Skeletal muscle tissue (tissue), 4 donors: ENCODE data around the gene FARP2. TPM values are rescaled to one million over a fixed set of nuclear protein-coding genes. Genes with fewer than 3 reads are reported as not detected.
"Not testable (repeated sequence)": the region's sequence is repeated elsewhere in the genome, so short reads cannot be mapped to it uniquely, and the experiment has no call there.

Source experiments
- H3K27ac ChIP-seq: one replicate; pipeline ENCODE4 v1.7.0; 2013; ENCODE audit warnings: mild to moderate bottlenecking, low read depth, low read length, inconsistent platforms
- H3K27me3 ChIP-seq, 3 donors: one replicate each; pipeline ENCODE4 v1.7.0; 2013; ENCODE audit warnings: low read length in 3 of 3; ENCODE audit not compliant: control insufficient read depth in 3 of 3, insufficient read depth in 3 of 3
- H3K36me3 ChIP-seq, 3 donors: one replicate each; pipeline ENCODE4 v1.7.0; 2013; ENCODE audit warnings: low read length in 3 of 3; ENCODE audit not compliant: control insufficient read depth in 3 of 3, insufficient read depth in 3 of 3
- H3K4me1 ChIP-seq, 3 donors: one replicate each; pipeline ENCODE4 v1.7.0; 2013; ENCODE audit warnings: low read length in 3 of 3, mild to moderate bottlenecking in 3 of 3; ENCODE audit not compliant: control insufficient read depth in 3 of 3, insufficient read depth in 3 of 3
- H3K4me3 ChIP-seq, 3 donors: one replicate each; pipeline ENCODE4 v1.7.0; 2013; ENCODE audit warnings: low read length in 3 of 3
- H3K9ac ChIP-seq, 3 donors: one replicate each; pipeline ENCODE4 v1.7.0; 2013; ENCODE audit warnings: low read length in 3 of 3, mild to moderate bottlenecking in 3 of 3, moderate library complexity in 2 of 3, low read depth in 1 of 3
- H3K9me3 ChIP-seq, 3 donors: one replicate each; pipeline ENCODE4 v1.7.0; 2013; ENCODE audit warnings: low read length in 3 of 3; ENCODE audit not compliant: control insufficient read depth in 3 of 3
- total RNA-seq: library from RNA; depleted of rRNA; stranded (reverse); fragments of >200 nt; gene quantifications from one replicate; pipeline ENCODE4 v1.2.3, GENCODE V29; 2014
- donor health status: Osteomylitis.

The FARP2 gene
- total RNA-seq, 1 donor from 2014 or later = 21.9 TPM

DNA sequence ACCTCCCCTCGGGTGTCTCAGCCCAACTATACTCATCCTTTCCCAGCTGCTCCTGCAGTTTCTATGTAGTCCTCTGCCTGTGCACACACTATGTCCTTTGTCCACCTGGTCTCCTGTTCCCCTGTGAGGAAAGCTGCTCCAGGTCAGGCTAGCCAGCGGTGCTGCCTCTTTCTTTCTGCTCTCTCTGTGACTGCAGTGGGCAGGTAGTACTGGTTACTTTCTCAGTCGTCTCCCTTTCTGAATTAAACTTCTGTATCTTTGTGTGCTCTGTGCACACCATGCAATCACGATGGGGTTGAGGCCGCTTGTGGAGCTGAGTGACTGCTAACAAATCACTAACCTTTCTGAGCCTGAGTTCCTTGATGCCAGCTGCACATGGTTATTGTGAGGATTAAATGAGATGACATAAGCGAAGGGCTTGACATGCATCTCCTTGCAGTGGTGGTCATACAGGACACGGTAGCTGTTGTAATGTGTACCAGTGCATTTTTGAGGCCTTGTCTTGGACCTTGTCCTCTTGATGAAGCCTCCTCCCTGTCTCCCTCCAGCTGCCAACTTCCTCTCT lies 3.5 kb downstream of the FARP2 start:
- Histone ChIP-seq H3K9me3 (no peaks in the 10 kb centered on the region), H3K27me3 (no peaks in the 10 kb centered on the region), H3K4me1 (peaks cover 33 to 38% (median 37%) of the 10 kb centered on the region in 3 donors), H3K9ac (no peak overlapping the region), H3K36me3 (no peaks in the 10 kb centered on the region), H3K27ac (no peak overlapping the region), H3K4me3 (no peak overlapping the region)

DNA sequence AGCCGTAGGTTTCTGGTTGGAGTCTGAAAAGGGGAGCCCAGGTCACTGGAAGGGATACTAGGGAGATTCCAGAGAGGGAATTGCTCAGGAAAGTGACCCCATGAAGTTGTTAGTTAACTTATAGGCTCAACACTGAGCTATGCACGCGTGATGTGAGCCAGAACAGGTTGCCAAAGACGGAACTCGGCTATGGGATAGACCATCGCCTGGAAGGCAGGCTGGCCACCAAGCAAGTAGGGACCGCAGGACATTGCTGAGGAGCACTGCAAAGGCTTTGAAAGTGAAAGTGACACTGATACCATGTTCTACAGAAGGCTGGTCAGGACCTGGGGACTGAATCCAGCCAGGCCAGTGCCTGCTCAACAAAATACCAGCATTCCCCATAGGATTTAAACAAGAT lies 7.3 kb downstream of the FARP2 start:
- Histone ChIP-seq H3K9me3 (no peaks in the 10 kb centered on the region), H3K4me3 (peak overlapping the region; percentile 60 to 69 (median 64)), H3K36me3 (no peaks in the 10 kb centered on the region), H3K9ac (peak overlapping the region; percentile 55 to 63 (median 59)), H3K27ac (peak overlapping the region; percentile 70), H3K4me1 (peaks cover 25 to 30% (median 30%) of the 10 kb centered on the region in 3 donors), H3K27me3 (no peaks in the 10 kb centered on the region)

DNA sequence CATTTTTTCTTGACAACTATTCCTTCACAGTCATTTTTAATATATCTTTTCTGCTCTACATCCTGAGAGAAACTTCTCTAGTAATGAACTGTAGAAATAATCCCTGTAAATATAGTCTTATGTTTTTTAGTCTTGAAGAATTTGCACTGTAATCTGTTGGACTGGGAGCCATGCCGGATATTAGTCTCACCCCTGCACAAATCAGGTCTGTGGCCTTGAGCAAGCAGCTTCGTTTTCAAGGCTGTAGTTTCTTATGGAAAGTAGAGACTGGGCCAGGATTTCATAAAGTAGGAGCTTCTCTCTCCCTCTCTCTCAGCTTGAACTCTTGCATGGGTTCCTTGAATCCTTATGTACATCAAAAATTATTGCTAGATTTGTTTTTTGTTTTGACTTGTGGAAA lies 8.7 kb downstream of the FARP2 start:
- Histone ChIP-seq H3K27me3 (no peaks in the 10 kb centered on the region), H3K27ac (no peak overlapping the region), H3K4me3 (no peak overlapping the region), H3K9ac (no peak overlapping the region), H3K36me3 (no peaks in the 10 kb centered on the region), H3K9me3 (no peaks in the 10 kb centered on the region), H3K4me1 (peaks cover 22 to 30% (median 28%) of the 10 kb centered on the region in 3 donors)

DNA sequence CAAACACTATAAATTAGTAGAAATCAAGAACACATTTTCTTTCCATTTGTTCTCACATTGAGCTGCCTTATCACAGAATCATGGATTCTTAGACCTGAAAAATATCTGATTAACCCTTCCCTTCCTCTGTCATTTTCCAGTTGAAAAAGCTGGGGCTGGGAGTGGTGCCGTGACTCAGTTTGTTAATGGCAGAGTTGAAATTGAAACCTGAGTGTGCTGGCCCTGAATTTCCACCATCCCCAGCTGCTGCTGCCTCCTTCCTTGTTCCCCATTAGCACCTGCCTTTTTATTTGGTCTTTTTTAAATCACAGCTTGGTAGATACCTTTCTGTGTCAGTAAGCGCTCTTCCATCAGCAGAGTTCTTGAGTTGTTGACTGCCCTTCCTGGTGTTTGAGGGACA lies 10.6 kb downstream of the FARP2 start:
- no peak overlapping the region for H3K4me3 ChIP-seq
- no peaks in the 10 kb centered on the region for H3K36me3 ChIP-seq
- no peaks in the 10 kb centered on the region for H3K9me3 ChIP-seq
- H3K4me1 ChIP-seq = peaks cover 22 to 30% (median 24%) of the 10 kb centered on the region in 3 donors
- H3K27ac ChIP-seq = no peak overlapping the region
- H3K9ac ChIP-seq = no peak overlapping the region
- H3K27me3 ChIP-seq = no peaks in the 10 kb centered on the region

DNA sequence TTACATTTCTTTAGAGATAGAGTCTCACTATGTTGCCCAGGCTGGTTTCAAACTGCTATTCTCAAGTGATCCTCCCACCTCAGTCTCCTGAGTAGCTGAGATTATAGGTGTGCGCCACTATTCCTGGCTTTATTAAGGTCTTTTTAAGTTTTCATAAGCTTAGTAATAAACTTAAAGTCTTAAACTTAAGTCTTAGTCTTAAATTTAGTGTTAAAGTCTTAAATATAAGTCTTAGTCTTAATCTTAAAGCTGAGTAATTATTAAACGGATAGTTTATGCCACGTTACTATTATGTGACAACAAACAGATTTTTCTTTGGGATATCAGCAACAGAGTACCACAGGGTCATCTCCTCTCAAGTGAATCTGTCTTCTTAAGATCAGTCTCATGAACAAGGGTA lies 12.6 kb downstream of the FARP2 start:
- Histone ChIP-seq H3K36me3 (peaks cover 0 to 4% (median 0%) of the 10 kb centered on the region in 3 donors), H3K27ac (no peak overlapping the region), H3K27me3 (no peaks in the 10 kb centered on the region), H3K4me1 (peaks cover 16 to 24% (median 22%) of the 10 kb centered on the region in 3 donors), H3K9ac (no peak overlapping the region), H3K9me3 (no peaks in the 10 kb centered on the region), H3K4me3 (no peak overlapping the region)

DNA sequence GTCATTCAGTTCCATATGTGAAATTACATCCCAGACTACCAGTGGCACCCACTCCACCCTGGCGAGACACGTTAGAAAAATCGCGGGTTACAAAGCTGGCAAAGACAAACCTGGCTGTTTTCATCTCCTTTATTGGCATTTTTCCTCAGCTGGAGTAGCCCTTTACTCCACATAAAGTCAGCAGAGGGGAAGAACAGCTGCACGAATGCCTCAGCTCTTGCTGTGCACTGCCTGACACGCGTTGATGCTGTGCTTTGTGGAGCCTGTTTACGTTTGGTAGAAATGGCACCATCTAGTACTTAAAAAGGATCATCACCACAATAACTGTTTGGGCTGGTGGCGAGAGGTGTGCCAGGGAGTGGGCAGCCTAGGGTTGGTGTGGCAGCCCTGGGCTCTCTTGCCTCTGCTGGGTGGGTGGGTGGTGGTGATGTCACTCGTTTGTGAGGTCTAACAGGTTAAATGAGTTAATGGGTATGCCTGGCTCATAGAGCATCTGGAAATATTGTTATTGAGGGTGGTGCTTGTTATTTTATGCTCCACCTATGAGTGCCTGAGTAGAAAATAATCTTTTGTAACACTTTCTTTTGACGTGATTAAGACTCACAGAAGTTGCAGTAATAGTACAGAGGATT lies 16.4 kb downstream of the FARP2 start:
- H3K9ac ChIP-seq = peak overlapping the region in 1 of 3 donors; percentile 47
- H3K36me3 ChIP-seq = peaks cover 8 to 12% (median 10%) of the 10 kb centered on the region in 3 donors
- peaks cover 5 to 10% (median 10%) of the 10 kb centered on the region in 3 donors for H3K4me1 ChIP-seq
- H3K27me3 ChIP-seq = no peaks in the 10 kb centered on the region
- H3K9me3 ChIP-seq = no peaks in the 10 kb centered on the region
- H3K27ac ChIP-seq = no peak overlapping the region
- H3K4me3 ChIP-seq = no peak overlapping the region

DNA sequence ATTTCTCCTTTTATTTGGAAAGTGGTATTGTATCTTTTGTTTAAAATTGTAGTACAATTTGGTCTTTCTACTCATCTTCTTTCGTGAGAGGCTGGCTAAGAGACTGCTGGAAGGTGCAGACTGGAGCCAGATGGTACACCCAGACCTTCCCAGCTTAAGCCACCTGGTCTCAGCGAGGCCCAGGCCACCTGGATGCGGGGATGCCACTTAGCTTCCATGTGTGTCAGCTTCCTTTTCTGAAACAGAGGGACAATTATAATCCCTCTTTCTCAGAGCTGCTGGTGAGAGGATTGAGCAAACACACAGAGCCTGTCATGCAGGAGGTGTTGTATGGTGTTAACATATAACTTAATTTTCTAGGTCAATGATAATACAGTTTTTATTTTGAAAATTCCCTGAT lies 17.4 kb downstream of the FARP2 start:
- Histone ChIP-seq H3K27me3 (no peaks in the 10 kb centered on the region), H3K9me3 (no peaks in the 10 kb centered on the region), H3K9ac (no peak overlapping the region), H3K4me1 (peaks cover 6 to 9% (median 7%) of the 10 kb centered on the region in 3 donors), H3K27ac (no peak overlapping the region), H3K4me3 (no peak overlapping the region), H3K36me3 (peaks cover 8 to 12% (median 10%) of the 10 kb centered on the region in 3 donors)

DNA sequence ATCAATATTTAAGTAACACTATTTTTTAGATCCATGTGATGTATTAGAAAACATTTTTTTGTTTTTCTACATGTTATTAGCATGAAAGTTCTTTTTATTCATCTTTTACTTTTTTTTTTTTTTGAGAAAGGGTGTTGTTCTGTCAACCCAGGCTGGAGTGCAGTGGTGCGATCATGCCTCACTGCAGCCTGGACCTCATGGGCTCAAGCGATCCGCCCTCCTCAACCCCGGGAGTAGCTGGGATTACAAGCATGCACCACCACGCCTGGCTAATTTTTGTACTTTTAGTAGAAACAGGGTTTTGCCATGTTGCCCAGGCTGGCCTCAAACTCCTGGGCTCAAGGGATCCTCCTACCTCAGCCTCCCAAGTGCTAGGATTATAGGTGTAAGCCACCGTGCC lies 17.8 kb downstream of the FARP2 start:
- not testable (repeated sequence) for H3K4me3 ChIP-seq, H3K9me3 ChIP-seq, H3K27me3 ChIP-seq, H3K27ac ChIP-seq, H3K9ac ChIP-seq
- Histone ChIP-seq H3K36me3 (peaks cover 8 to 12% (median 10%) of the 10 kb centered on the region in 3 donors), H3K4me1 (peaks cover 9 to 11% (median 11%) of the 10 kb centered on the region in 3 donors)

DNA sequence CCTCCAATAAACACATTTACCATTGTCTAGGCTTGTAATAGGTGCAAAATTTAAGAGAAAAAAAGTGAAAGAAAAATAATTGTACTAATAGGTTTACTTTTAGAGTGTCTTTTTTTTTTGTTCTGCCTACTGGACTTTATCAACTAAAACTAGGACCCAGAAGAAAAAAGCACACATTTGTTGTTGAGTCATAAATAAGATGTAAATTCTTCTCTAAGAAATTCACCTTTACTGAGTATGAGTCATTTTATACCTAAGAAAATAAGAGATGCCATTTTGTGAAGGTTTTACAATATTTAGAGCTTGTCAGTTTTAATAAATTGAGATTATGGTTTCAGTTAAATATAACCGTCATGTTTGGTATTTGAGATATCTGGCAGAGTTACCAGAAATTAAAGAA lies 19.2 kb downstream of the FARP2 start:
- H3K36me3 ChIP-seq = peaks cover 8 to 12% (median 10%) of the 10 kb centered on the region in 3 donors
- H3K27ac ChIP-seq = no peak overlapping the region
- no peak overlapping the region for H3K4me3 ChIP-seq
- peaks cover 15 to 23% (median 23%) of the 10 kb centered on the region in 3 donors for H3K4me1 ChIP-seq
- H3K9ac ChIP-seq = no peak overlapping the region
- no peaks in the 10 kb centered on the region for H3K27me3 ChIP-seq
- H3K9me3 ChIP-seq = no peaks in the 10 kb centered on the region

DNA sequence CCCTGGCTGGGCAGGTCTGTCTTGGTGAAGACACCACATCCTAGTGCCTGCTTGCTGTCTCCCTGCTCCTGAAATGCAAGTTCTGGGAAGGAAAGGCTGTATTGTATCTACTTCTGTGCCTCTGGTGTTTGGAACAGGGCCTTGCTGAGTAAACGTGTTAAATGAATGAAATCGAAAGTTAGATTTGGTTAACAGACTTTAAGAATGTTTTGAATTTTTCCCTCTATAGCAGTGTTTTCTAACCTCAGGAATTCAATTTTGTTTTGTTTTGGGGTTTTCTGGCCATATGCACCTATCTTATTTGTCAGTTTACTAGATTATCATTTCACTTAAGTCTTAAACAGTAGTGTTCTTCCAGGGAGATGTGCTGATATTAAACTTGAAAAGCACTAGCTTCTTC lies 20.7 kb downstream of the FARP2 start:
- H3K36me3 ChIP-seq = peaks cover 8 to 14% (median 10%) of the 10 kb centered on the region in 3 donors

More for the DNA sequence above, 20.7 kb downstream of the FARP2 start:
- H3K27me3 ChIP-seq = no peaks in the 10 kb centered on the region
- H3K9ac ChIP-seq = no peak overlapping the region
- H3K27ac ChIP-seq = no peak overlapping the region
- H3K4me1 ChIP-seq = peaks cover 27 to 32% (median 28%) of the 10 kb centered on the region in 3 donors
- no peak overlapping the region for H3K4me3 ChIP-seq
- no peaks in the 10 kb centered on the region for H3K9me3 ChIP-seq
